ENCODE data around the gene B3GALT6. TPM values are rescaled to one million over a fixed set of nuclear protein-coding genes. Genes with fewer than 3 reads are reported as not detected.

The B3GALT6 gene
- total RNA-seq, 1 experiment from 2014 or later, result 20.0 TPM

GRCh38 chr1:1230656-1231399, 1.2 kb upstream of the B3GALT6 start:
- ChIA-PET POLR2A (no interaction called here), CTCF (interaction anchor here (0.7 to 2.3 kb wide), 5 partner anchors 57 to 215 kb away, joined by 3 to 19 read pairs (median 3); partner anchors contain the start of gene TTLL10)
- ATAC-seq, result no peak
- peaks cover 11% of the 10 kb centered on the region for H3K36me3 Mint-ChIP-seq
- peaks cover 3% of the 10 kb centered on the region; the same call in 1 of the 2 replicates for H3K9me3 Mint-ChIP-seq
- H3K27me3 Mint-ChIP-seq (ENCODE audit: low read depth), result no peaks in the 10 kb centered on the region
- peaks cover 10% of the 10 kb centered on the region for H3K4me1 Mint-ChIP-seq
- no peak for DNase-seq (ENCODE audit: low spot score)
- peak overlapping the region; percentile 81 for H3K27ac Mint-ChIP-seq
- no peak for TF ChIP-seq AFF4 (CRISPR knock-in tag; IDR thresholded peaks at IDR 0.05; ENCODE audit: borderline replicate concordance)
- TF ChIP-seq CBFB (CRISPR knock-in tag; IDR thresholded peaks at IDR 0.05; ENCODE audit: low read depth), result no peak
- TF ChIP-seq ZBTB43 (CRISPR knock-in tag; IDR thresholded peaks at IDR 0.05), result no peak
- no peak for TF ChIP-seq ZNF416 (CRISPR knock-in tag; IDR thresholded peaks at IDR 0.05)
- no peak for TF ChIP-seq ATF1 (CRISPR knock-in tag; IDR thresholded peaks at IDR 0.05)
- no peak for TF ChIP-seq ZNF219 (CRISPR knock-in tag; IDR thresholded peaks at IDR 0.05; ENCODE audit: borderline replicate concordance)
- TF ChIP-seq ZNF425 (CRISPR knock-in tag; conservative IDR thresholded peaks at IDR 0.05), result no peak
- peak overlapping the region; percentile 90 for H3K4me3 Mint-ChIP-seq

DNA sequence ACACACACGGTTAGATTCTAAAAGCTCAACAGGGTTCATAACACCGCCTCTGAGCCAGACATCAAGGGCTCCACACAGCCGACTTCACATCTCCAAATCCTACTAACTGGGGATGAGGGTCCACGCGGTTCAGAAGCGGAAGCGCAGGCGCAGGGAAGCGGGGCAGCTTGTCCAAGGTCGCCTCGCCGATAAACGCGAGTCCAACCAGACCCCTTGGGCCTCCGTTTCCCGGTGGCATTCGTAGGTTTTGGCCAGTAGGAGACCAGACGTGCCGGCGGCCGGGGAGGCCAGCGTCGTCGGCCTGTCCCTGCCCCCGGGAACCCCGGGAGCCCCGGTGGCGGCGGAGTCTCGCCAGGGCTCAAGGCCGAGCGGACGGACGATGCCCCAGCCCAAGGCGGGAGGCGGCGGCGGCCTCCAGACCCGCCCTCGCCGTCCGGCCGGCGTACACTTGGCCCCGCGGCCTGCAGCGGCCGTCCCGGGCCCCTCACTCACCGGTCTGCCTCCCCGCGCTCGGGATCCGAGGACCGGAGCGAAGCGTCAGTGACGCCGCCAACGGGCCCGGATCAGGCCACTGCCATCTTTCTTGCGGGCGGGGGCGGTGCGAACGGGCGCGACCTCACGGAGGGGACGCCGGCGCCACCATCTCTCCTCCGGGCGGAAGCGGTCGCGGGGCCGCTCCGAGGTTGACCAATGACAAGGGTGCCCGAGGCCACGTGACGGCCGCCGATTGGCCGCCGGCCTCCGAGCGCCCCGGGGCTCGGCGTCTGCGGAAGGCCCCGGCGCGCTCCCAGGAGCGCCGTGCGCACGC, 433 bp upstream of the B3GALT6 start, which contains the start of gene SDF4:
Gene SDF4, minus strand, starts transcription at position 602 of the 808 bp plus-strand sequence. CDS start 3,229 bp downstream, outside the sequence.
- DNase-seq (ENCODE audit: low spot score) (peak; percentile 96), ATAC-seq (peak; percentile 90)
- no peaks in the 10 kb centered on the region for H3K27me3 Mint-ChIP-seq (ENCODE audit: low read depth)
- ChIA-PET CTCF (interaction anchor here (0.7 to 2.3 kb wide), 5 partner anchors 58 to 216 kb away, joined by 3 to 19 read pairs (median 3); partner anchors contain the start of gene TTLL10), POLR2A (no interaction called here)
- H3K4me1 Mint-ChIP-seq, result peaks cover 10% of the 10 kb centered on the region
- peak within 1 kb of the TSS; percentile 81 for H3K27ac Mint-ChIP-seq
- H3K4me3 Mint-ChIP-seq, result peak within 1 kb of the TSS; percentile 90
- H3K9me3 Mint-ChIP-seq, result peaks cover 3% of the 10 kb centered on the region; the same call in 1 of the 2 replicates
- H3K36me3 Mint-ChIP-seq, result peaks cover 10% of the 10 kb centered on the region
- peak; percentile 97 for TF ChIP-seq USF2 (CRISPR knock-in tag; IDR thresholded peaks at IDR 0.05)
- peak; percentile 80 for TF ChIP-seq NFYB (CRISPR knock-in tag; conservative IDR thresholded peaks at IDR 0.05; ENCODE audit: low read depth)
- 0 out of 2 replicates have a peak, but pooled peaks have one; percentile 28 for TF ChIP-seq ATF1 (CRISPR knock-in tag; IDR thresholded peaks at IDR 0.05)
- TF ChIP-seq SMAD3 (CRISPR knock-in tag; IDR thresholded peaks at IDR 0.05; ENCODE audit: borderline replicate concordance), result 0 out of 2 replicates have a peak, but pooled peaks have one; percentile 11
- peak; percentile 65; the same call in 1 of the 2 replicates for TF ChIP-seq ESRRA (CRISPR knock-in tag; IDR thresholded peaks at IDR 0.05; ENCODE audit: borderline replicate concordance)
- TF ChIP-seq ZNF232 (CRISPR knock-in tag; IDR thresholded peaks at IDR 0.05), result 0 out of 2 replicates have a peak, but pooled peaks have one; percentile 41
- TF ChIP-seq, protein P1, sequence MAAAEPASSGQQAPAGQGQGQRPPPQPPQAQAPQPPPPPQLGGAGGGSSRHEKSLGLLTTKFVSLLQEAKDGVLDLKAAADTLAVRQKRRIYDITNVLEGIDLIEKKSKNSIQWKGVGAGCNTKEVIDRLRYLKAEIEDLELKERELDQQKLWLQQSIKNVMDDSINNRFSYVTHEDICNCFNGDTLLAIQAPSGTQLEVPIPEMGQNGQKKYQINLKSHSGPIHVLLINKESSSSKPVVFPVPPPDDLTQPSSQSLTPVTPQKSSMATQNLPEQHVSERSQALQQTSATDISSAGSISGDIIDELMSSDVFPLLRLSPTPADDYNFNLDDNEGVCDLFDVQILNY (CRISPR knock-in tag; IDR thresholded peaks at IDR 0.05), result peak; percentile 72; the same call in 1 of the 2 replicates
- TF ChIP-seq MYBL2 (CRISPR knock-in tag; IDR thresholded peaks at IDR 0.05), result peak; percentile 71; the same call in 1 of the 2 replicates
- 0 out of 2 replicates have a peak, but pooled peaks have one; percentile 40 for TF ChIP-seq TEAD1 (CRISPR knock-in tag; IDR thresholded peaks at IDR 0.05)
- TF ChIP-seq E2F1 (CRISPR knock-in tag; IDR thresholded peaks at IDR 0.05), result no peak
- TF ChIP-seq, protein P2, sequence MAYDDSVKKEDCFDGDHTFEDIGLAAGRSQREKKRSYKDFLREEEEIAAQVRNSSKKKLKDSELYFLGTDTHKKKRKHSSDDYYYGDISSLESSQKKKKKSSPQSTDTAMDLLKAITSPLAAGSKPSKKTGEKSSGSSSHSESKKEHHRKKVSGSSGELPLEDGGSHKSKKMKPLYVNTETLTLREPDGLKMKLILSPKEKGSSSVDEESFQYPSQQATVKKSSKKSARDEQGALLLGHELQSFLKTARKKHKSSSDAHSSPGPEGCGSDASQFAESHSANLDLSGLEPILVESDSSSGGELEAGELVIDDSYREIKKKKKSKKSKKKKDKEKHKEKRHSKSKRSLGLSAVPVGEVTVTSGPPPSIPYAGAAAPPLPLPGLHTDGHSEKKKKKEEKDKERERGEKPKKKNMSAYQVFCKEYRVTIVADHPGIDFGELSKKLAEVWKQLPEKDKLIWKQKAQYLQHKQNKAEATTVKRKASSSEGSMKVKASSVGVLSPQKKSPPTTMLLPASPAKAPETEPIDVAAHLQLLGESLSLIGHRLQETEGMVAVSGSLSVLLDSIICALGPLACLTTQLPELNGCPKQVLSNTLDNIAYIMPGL (CRISPR knock-in tag; IDR thresholded peaks at IDR 0.05), result peak; percentile 72
- peak; percentile 72 for TF ChIP-seq GABPB1 (CRISPR knock-in tag; IDR thresholded peaks at IDR 0.05)

All from WTC11 (cell line).